DOHH2 (cell line): ENCODE data around the gene KIF1C.

Experiments
- EZH2phosphoT487 ChIP-seq: fragments of 200-600 bp; sonication (generic); IDR thresholded peaks from 2 replicates; pipeline ENCODE4 v1.6.1; 2017; ENCODE audit warnings: borderline replicate concordance, mild to moderate bottlenecking, antibody characterized with exemption, low read length, moderate library complexity, mixed read lengths
- TF ChIP-seq, protein P1 (sequence below): fragments of 200-600 bp; sonication (generic); IDR thresholded peaks from one replicate; pipeline ENCODE4 v1.5.1; 2014; ENCODE audit warnings: antibody characterized with exemption, mild to moderate bottlenecking, low read depth, low read length; ENCODE audit not compliant: poor library complexity, severe bottlenecking

DNA sequence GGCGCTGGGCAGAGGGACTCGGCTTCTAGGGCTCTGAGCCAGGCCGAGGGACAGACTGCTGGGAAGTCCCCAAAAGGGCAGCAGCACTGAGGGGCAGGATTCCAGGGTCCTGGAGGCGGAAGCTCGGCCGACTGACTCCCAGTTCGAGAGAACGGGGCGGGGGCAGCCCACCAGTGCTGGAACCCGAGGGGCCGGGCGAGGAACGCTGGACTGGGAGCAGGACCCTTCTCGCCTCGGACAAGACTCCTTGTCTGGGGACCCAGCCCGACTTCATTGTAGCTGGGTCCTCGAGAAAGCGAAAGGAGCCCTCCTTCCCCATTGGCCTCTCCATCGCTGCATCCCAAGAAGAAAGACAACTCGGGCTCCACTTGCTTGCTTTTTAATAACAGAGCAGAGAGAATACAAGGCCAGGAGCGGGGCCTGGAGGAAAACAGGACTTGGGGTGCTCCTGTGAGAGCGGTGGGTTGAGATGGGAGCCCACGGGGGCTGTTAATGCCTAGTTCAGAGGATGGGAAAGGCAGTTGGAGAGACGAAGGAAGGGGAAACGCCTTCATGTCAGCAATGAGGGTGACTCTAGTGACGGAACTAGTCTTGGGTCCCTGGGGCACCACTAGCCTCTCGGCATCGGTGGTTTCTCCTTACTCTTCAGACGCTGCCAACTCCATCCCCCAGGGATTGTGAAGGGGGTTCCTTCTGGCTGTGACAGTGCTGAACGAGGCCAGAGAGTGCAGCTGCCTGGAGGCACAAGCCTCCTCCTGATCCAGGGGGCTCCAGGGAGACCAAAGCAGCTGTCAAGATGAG is 9.8 kb upstream of the KIF1C start:
- TF ChIP-seq, protein P1, sequence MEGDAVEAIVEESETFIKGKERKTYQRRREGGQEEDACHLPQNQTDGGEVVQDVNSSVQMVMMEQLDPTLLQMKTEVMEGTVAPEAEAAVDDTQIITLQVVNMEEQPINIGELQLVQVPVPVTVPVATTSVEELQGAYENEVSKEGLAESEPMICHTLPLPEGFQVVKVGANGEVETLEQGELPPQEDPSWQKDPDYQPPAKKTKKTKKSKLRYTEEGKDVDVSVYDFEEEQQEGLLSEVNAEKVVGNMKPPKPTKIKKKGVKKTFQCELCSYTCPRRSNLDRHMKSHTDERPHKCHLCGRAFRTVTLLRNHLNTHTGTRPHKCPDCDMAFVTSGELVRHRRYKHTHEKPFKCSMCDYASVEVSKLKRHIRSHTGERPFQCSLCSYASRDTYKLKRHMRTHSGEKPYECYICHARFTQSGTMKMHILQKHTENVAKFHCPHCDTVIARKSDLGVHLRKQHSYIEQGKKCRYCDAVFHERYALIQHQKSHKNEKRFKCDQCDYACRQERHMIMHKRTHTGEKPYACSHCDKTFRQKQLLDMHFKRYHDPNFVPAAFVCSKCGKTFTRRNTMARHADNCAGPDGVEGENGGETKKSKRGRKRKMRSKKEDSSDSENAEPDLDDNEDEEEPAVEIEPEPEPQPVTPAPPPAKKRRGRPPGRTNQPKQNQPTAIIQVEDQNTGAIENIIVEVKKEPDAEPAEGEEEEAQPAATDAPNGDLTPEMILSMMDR, result no peak
- TF ChIP-seq EZH2phosphoT487, result no peak
